ENCODE results near the gene SIN3A.
"Not testable (repeated sequence)": the region's sequence is repeated elsewhere in the genome, so short reads cannot be mapped to it uniquely, and the experiment has no call there.

DNA sequence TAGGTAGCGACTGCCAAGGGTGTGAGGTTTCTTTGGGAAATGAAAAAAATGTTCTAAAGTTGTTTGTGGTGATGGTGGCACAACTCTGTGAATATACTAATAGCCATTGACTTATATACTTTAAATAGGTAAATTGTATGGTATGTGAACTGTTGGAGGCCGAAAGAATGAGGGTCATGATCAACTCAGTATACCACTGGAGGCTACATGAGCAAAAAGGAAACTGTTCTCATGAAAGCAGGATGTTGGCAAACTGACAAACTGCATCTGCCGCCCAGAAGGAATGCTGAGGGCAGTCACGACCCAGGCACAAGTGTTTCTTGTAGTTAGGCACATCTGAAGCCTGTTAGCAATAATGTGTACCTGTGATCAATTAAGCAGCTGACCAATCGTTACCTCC lies 32.1 kb upstream of the SIN3A start:
- TF ChIP-seq, protein P1, sequence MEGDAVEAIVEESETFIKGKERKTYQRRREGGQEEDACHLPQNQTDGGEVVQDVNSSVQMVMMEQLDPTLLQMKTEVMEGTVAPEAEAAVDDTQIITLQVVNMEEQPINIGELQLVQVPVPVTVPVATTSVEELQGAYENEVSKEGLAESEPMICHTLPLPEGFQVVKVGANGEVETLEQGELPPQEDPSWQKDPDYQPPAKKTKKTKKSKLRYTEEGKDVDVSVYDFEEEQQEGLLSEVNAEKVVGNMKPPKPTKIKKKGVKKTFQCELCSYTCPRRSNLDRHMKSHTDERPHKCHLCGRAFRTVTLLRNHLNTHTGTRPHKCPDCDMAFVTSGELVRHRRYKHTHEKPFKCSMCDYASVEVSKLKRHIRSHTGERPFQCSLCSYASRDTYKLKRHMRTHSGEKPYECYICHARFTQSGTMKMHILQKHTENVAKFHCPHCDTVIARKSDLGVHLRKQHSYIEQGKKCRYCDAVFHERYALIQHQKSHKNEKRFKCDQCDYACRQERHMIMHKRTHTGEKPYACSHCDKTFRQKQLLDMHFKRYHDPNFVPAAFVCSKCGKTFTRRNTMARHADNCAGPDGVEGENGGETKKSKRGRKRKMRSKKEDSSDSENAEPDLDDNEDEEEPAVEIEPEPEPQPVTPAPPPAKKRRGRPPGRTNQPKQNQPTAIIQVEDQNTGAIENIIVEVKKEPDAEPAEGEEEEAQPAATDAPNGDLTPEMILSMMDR (IDR thresholded peaks at IDR 0.05) = not testable (repeated sequence)
- not testable (repeated sequence) for TF ChIP-seq POLR2A, POLR2AphosphoS5 (IDR thresholded peaks at IDR 0.05)

Data from stomach (tissue), 4 donors.